Activated T-helper 2 cell treated with anti-CD3 and anti-CD28 coated beads, Interferon-gamma antibody, Interleukin-2, Interleukin-4, amounts not matched to agents 10 μg/mL and 5 μg/mL and 100 μg/mL, durations not matched to agents 14 hours and 24 hours and 36 hours (primary cell): ENCODE measurements around the gene LYSMD2. TPM values are rescaled to one million over a fixed set of nuclear protein-coding genes. Genes with fewer than 3 reads are reported as not detected.
"Not testable (repeated sequence)": the region's sequence is repeated elsewhere in the genome, so short reads cannot be mapped to it uniquely, and the experiment has no call there.

ENCODE experiments used
- DNase-seq: peaks from one replicate; pipeline ENCODE4 v3.0.0; 2021; ENCODE audit warnings: low spot score
- H3K27ac Mint-ChIP-seq: one replicate; pipeline ENCODE4 v1.8.0; 2021; ENCODE audit warnings: mixed read lengths
- H3K27me3 Mint-ChIP-seq: one replicate; pipeline ENCODE4 v1.8.0; 2021; ENCODE audit warnings: low read depth, mixed read lengths
- H3K36me3 Mint-ChIP-seq: one replicate; pipeline ENCODE4 v1.8.0; 2021; ENCODE audit warnings: low read depth, mixed read lengths
- H3K4me1 Mint-ChIP-seq: one replicate; pipeline ENCODE4 v1.8.0; 2021; ENCODE audit warnings: low read depth, mixed read lengths
- H3K4me3 Mint-ChIP-seq: one replicate; pipeline ENCODE4 v1.8.0; 2021; ENCODE audit warnings: low read depth, mild to moderate bottlenecking, moderate library complexity, mixed read lengths
- H3K9me3 Mint-ChIP-seq: one replicate; pipeline ENCODE4 v1.8.0; 2021; ENCODE audit warnings: mixed read lengths
- intact Hi-C: fragments of 100-400 bp; cut with micrococcal nuclease; formaldehyde crosslinking; loops from one replicate; pipeline ENCODE4 v1.15.1; 2023
- total RNA-seq: library from RNA; stranded (reverse); gene quantifications from 2 replicates; pipeline ENCODE4 v1.2.3, GENCODE V29; 2022

LYSMD2 gene
- 4.0 and 5.8 TPM in 2 replicates for total RNA-seq

DNA sequence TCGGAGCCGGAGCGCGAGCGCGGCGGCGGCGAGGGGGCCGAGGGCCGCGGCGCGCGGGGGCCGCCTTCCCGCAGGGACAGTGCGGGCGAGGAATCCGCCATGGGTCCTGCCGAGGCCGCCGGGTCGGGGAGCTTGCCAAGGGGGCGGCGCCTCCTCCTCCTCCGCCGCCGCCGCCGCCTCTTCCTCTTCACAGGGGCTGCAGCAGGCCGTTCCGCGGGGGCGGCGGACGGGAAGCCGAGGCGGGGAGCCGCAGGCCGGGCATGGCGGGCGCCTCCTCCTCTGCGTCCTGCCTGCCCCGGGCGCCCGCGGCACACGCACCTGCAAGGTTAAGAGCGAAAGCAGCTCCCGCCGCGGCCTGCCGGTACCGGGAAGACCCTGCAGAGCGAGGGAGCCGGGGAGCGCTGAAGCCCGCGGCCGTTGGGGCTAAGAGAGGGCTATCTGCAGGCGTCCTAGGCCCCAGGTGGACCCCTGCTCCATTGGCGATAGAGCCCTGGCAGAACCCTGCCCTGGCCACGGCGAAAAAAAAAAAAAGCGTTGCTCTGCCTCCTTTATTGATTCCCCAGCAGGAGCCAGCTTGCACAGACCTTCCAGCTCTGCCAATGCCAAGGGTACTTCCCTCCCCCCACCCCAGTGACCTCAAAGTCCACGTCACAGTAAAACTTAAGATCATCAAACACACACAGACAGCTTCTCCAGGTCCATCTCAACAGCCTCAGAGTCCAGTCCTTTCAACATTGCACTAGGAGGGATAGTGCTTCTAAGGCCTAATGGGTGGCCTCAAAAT, at the start of gene LYSMD2:
TSS of gene LYSMD2 (minus strand) at position 134 of the 784 bp plus-strand sequence. CDS start at position 101, 33 bp downstream.
- Mint-ChIP-seq H3K4me1 (peaks cover 40% of the 10 kb centered on the region), H3K9me3 (no peaks in the 10 kb centered on the region), H3K4me3 (peak within 1 kb of the TSS; percentile 78), H3K27me3 (peaks cover 6% of the 10 kb centered on the region), H3K36me3 (peaks cover 6% of the 10 kb centered on the region), H3K27ac (peak within 1 kb of the TSS; percentile 74)
- intact Hi-C loops = loop anchor here (2.0 to 10.0 kb wide), 4 partner anchors 39 to 517 kb away; partner anchors contain the start of genes LEO1 and TMOD3
- DNase-seq = peak; percentile 59

GRCh38 chr15:51787130-51787529, 49.7 kb upstream of the LYSMD2 start:
- H3K27ac Mint-ChIP-seq, H3K4me3 Mint-ChIP-seq, H3K36me3 Mint-ChIP-seq, H3K9me3 Mint-ChIP-seq, DNase-seq, intact Hi-C loops, H3K4me1 Mint-ChIP-seq, H3K27me3 Mint-ChIP-seq: not testable (repeated sequence)

DNA sequence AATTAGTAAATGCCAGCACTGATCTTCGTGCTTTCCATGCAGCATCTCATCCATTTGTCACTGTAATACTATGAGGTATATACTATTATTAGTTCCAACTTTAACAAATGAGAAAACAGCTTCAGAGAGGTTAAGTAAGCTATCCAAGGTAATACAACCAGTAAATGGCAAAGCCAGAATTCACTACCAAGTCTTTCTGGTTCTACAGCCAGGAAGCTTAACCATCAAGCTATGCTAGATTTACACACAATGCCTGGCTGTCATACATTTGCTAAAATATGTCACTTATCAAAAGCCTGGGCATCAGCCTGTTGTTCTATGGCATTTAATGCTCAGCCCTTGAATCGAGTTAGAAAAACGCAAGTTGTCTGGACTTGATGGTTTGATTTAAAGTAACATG, 46.5 kb upstream of the LYSMD2 start:
- no peaks in the 10 kb centered on the region for H3K9me3 Mint-ChIP-seq
- intact Hi-C loops = no loop called here
- H3K4me3 Mint-ChIP-seq = no peak overlapping the region
- DNase-seq = no peak
- H3K27me3 Mint-ChIP-seq = peaks cover 1% of the 10 kb centered on the region
- H3K36me3 Mint-ChIP-seq = no peaks in the 10 kb centered on the region
- H3K4me1 Mint-ChIP-seq = no peaks in the 10 kb centered on the region
- no peak overlapping the region for H3K27ac Mint-ChIP-seq

- Mint-ChIP-seq H3K9me3 (no peaks in the 10 kb centered on the region), H3K27ac (no peak overlapping the region), H3K4me1 (no peaks in the 10 kb centered on the region), H3K4me3 (no peak overlapping the region), H3K27me3 (no peaks in the 10 kb centered on the region), H3K36me3 (no peaks in the 10 kb centered on the region)
- intact Hi-C loops = no loop called here
- DNase-seq = no peak
Measured at GRCh38 chr15:51782357-51782896, 45.0 kb upstream of the LYSMD2 start.

GRCh38 chr15:51781506-51781905, 44.1 kb upstream of the LYSMD2 start:
- no peaks in the 10 kb centered on the region for H3K4me1 Mint-ChIP-seq
- no peak overlapping the region for H3K27ac Mint-ChIP-seq
- H3K4me3 Mint-ChIP-seq = no peak overlapping the region
- no peaks in the 10 kb centered on the region for H3K27me3 Mint-ChIP-seq
- no peaks in the 10 kb centered on the region for H3K9me3 Mint-ChIP-seq
- H3K36me3 Mint-ChIP-seq = no peaks in the 10 kb centered on the region
- DNase-seq = no peak
- intact Hi-C loops = no loop called here

DNA sequence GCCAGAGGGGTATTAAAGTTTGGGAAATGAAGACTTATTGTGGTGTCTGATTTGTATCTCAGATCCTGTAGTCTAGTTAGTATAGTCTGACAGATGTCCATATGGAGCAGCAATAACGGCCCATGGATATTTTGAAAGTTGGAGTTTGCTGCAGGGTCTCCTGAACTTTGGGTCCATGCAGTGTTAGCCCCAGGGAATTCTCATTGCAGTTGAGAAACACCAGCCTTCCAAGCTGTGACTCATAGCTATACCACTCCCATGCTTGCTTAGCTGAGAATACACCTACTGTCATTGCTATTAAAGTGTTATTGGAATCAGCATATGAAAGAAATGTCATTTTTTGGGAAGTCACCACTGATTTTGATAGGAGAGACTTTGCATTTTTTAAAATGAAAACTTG, 43.2 kb upstream of the LYSMD2 start:
- Mint-ChIP-seq H3K27me3 (no peaks in the 10 kb centered on the region), H3K4me3 (no peak overlapping the region), H3K4me1 (peaks cover 2% of the 10 kb centered on the region), H3K9me3 (no peaks in the 10 kb centered on the region), H3K27ac (no peak overlapping the region), H3K36me3 (no peaks in the 10 kb centered on the region)
- DNase-seq = no peak
- intact Hi-C loops = no loop called here

DNA sequence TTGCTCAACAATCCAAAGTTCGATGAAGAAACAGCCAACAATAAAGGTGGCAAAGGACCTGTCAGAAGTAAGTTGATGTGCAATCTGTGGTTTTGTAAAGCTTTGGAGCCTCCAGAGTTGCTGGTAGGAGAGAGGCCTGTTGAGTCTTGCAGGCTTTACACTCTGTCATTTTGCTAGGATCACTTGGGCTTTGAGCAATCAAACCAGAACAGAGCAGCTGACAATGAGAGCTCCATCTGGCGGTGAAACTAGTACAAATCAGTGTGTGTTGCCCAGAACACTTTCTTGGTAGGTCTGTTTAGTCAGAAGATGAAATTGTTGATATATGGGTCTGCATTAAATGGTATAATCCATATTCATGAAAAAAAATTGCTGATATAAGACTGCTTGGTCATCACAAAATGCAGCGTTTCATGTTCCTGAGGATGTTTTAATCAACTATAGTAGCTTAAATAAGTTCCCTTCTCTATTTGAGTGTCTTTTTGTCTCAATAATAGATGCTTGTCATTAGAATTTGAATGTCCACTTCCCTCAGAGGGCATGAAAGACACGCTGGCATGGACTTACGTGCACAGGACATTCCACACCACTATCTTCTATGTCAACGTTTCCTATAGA, 39.6 kb upstream of the LYSMD2 start:
- Mint-ChIP-seq H3K4me3 (no peak overlapping the region), H3K27ac (no peak overlapping the region), H3K27me3 (no peaks in the 10 kb centered on the region), H3K36me3 (no peaks in the 10 kb centered on the region), H3K9me3 (no peaks in the 10 kb centered on the region), H3K4me1 (peaks cover 2% of the 10 kb centered on the region)
- peak; percentile 53 for DNase-seq
- intact Hi-C loops = loop anchor here (1.0 to 2.0 kb wide), 2 partner anchors 38 to 127 kb away; no protein-coding TSS in a partner anchor

GRCh38 chr15:51775967-51776816, 38.7 kb upstream of the LYSMD2 start:
- H3K9me3 Mint-ChIP-seq = no peaks in the 10 kb centered on the region

DNA sequence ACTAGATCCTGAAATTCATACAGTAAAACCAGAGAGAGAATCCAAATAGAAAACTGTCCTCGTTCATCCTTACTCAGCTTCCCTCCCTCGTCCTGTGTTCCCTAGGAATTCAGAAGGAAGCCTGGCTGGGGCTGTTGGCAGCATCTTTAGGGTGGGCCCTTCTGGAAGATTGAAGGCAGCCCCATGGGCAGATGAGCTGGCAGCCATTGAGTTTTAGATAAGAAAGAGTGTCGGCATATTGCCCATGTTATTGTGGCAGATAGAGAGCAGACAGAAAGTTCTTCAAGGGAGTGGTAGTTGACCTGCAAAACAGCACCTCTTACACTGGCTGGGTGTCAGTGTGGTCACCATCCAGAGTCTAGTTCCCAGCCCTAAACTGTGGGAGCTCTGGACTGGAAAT, 37.5 kb upstream of the LYSMD2 start:
- peaks cover 2% of the 10 kb centered on the region for H3K4me1 Mint-ChIP-seq
- DNase-seq = no peak
- H3K36me3 Mint-ChIP-seq = peaks cover 3% of the 10 kb centered on the region
- intact Hi-C loops = no loop called here
- no peaks in the 10 kb centered on the region for H3K27me3 Mint-ChIP-seq
- no peaks in the 10 kb centered on the region for H3K9me3 Mint-ChIP-seq
- H3K4me3 Mint-ChIP-seq = no peak overlapping the region
- H3K27ac Mint-ChIP-seq = no peak overlapping the region

More at GRCh38 chr15:51775967-51776816, 38.7 kb upstream of the LYSMD2 start:
- intact Hi-C loops = loop anchor here (1.0 to 2.0 kb wide), 2 partner anchors 37 to 126 kb away; no protein-coding TSS in a partner anchor
- DNase-seq = peak; percentile 29
- no peaks in the 10 kb centered on the region for H3K27me3 Mint-ChIP-seq
- H3K27ac Mint-ChIP-seq = no peak overlapping the region
- peaks cover 2% of the 10 kb centered on the region for H3K4me1 Mint-ChIP-seq
- H3K4me3 Mint-ChIP-seq = no peak overlapping the region
- H3K36me3 Mint-ChIP-seq = no peaks in the 10 kb centered on the region

DNA sequence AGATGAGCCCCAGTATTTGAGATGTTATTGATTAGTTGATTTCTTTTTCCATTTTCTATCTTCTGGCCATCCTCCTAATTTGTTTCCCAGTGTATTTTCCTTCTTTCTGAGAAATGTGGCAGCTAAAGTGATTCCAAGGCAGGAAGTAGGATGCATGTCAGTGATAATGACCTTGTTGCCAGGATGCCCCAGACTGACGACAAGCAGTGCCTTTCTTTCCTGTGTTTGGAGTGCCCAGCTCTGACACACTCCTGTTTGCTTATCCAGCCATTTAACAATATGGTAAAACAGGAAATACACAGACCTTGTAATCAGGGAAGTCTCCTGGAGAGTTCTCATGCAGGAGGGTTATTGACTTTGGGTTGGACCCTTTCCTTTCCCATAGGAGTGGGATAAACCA, 34.3 kb upstream of the LYSMD2 start:
- intact Hi-C loops = no loop called here
- H3K36me3 Mint-ChIP-seq = peaks cover 11% of the 10 kb centered on the region

GRCh38 chr15:51770902-51771301, 33.4 kb upstream of the LYSMD2 start:
- Mint-ChIP-seq H3K27ac (no peak overlapping the region), H3K36me3 (peaks cover 11% of the 10 kb centered on the region)

More for the DNA sequence above, 34.3 kb upstream of the LYSMD2 start:
- H3K27me3 Mint-ChIP-seq = no peaks in the 10 kb centered on the region
- H3K4me3 Mint-ChIP-seq = no peak overlapping the region
- no peaks in the 10 kb centered on the region for H3K9me3 Mint-ChIP-seq
- no peak for DNase-seq
- no peak overlapping the region for H3K27ac Mint-ChIP-seq
- peaks cover 7% of the 10 kb centered on the region for H3K4me1 Mint-ChIP-seq

GRCh38 chr15:51768018-51768417, 30.6 kb upstream of the LYSMD2 start:
- H3K4me3 Mint-ChIP-seq = no peak overlapping the region
- H3K27ac Mint-ChIP-seq = no peak overlapping the region
- DNase-seq = no peak
- no peaks in the 10 kb centered on the region for H3K9me3 Mint-ChIP-seq
- H3K36me3 Mint-ChIP-seq = peaks cover 11% of the 10 kb centered on the region
- peaks cover 5% of the 10 kb centered on the region for H3K4me1 Mint-ChIP-seq
- peaks cover 5% of the 10 kb centered on the region for H3K27me3 Mint-ChIP-seq
- intact Hi-C loops = no loop called here

More at GRCh38 chr15:51770902-51771301, 33.4 kb upstream of the LYSMD2 start:
- Mint-ChIP-seq H3K9me3 (no peaks in the 10 kb centered on the region), H3K27me3 (no peaks in the 10 kb centered on the region), H3K4me3 (no peak overlapping the region), H3K4me1 (peaks cover 5% of the 10 kb centered on the region)
- no peak for DNase-seq
- intact Hi-C loops = no loop called here
